Activated CD8-positive, alpha-beta memory T cell treated with anti-CD3 and anti-CD28 coated beads for 36 hours (primary cell): Measurements from ENCODE around the gene ZNF780A. TPM values are rescaled to one million over a fixed set of nuclear protein-coding genes. Genes with fewer than 3 reads are reported as not detected.
"Not testable (repeated sequence)": the region's sequence is repeated elsewhere in the genome, so short reads cannot be mapped to it uniquely, and the experiment has no call there.

Source experiments
- CTCF ChIA-PET: fragments of 350-600 bp; sonication (Branson Sonifier 250); formaldehyde crosslinking; loops from one replicate; lab custom pipeline; 2021; ENCODE audit warnings: antibody characterized with exemption; lab: Charles Lee
- POLR2A ChIA-PET: fragments of 350-600 bp; sonication (Branson Sonifier 250); formaldehyde crosslinking; loops from one replicate; lab custom pipeline; 2021; ENCODE audit warnings: antibody characterized with exemption; lab: Charles Lee
- total RNA-seq, 2 experiments: library from RNA; stranded (reverse); gene quantifications; one replicate each; pipeline ENCODE4 v1.2.3, GENCODE V29; 2021

ZNF780A gene
- total RNA-seq, result 10 to 100 TPM; 17.4 to 18.9 TPM

GRCh38 chr19:40090241-40091204 is at the start of gene ZNF780A:
ZNF780A (minus strand) TSS chr19:40090943; CDS start chr19:40084753, 6,190 bp downstream.
- CTCF ChIA-PET, result interaction anchor here (0.5 to 2.0 kb wide), 4 partner anchors 40 to 338 kb away, joined by 3 to 5 read pairs (median 3); partner anchors contain the start of gene PSMC4
- POLR2A ChIA-PET, result interaction anchor here (0.6 to 1.0 kb wide), 6 partner anchors 35 to 1901 kb away, joined by 3 to 9 read pairs (median 4); partner anchors contain the start of genes PSMC4 and ZNF780B

DNA sequence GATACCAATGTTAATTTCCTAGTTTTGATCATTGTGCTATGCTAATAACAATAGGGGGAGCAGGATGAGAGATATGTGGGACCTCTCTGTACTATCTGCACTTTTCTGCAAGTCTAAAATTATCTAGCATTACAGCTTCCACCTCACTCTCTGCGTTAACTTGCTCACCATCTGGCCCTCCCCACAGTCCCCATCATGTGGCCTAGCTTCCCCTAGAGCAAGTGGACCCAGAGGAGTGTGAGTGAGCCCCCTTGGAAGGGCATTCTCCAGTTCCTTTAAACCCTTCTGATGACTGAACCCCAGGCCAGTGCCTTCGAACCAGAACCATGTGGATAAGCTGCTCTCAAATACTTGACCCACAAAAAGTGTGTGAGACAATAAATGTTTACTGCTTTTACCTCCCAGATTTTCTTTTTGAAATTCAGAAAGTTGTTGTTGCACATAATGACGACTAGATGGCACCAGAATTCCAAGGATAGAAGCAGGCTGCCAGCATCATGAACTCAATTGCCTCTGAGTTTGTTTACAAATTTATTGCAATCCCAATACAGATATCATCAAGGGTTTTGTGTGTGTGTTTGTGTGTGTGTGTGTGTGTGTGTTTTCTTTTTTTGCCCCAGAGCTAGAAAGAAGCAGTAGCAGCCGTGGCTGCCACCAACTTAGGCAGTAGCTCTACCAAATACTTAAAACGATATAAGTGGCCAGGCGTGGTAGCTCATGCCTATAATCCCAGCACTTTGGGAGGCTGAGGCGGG is 49.0 kb upstream of the ZNF780A start:
- ChIA-PET POLR2A (interaction anchor here (0.7 kb wide), 1 partner anchor 144 kb away, joined by 3 read pairs; no protein-coding TSS in a partner anchor), CTCF (interaction anchor here (0.8 to 2.7 kb wide), 17 partner anchors 9 to 166 kb away, joined by 3 to 14 read pairs (median 3); partner anchors contain the start of gene CCNP)

- CTCF ChIA-PET, result no interaction called here
- POLR2A ChIA-PET, result no interaction called here
Observed at GRCh38 chr19:40136818-40137217, 46.1 kb upstream of the ZNF780A start.

DNA sequence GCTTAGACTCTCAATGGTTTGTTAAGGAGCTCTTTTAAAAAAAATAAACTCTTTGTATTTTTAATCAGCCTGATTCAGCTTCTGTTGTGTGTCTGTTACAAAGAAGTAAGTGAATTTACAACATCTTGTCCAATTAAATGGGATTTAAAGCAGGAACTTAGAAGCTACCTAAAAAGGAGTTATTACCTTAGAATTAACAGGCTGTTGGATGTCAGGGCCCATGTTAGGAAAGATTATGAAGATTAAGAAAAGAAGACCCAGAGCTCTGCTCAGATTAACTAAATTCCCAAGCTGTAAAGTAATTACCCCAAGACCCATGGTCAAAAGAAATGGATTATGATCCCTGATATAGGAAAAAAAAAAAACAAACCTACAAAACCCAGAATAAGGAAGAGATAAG is 44.1 kb upstream of the ZNF780A start:
- ChIA-PET POLR2A (interaction anchor here (0.5 kb wide), 1 partner anchor 76 kb away, joined by 3 read pairs; no protein-coding TSS in a partner anchor), CTCF (no interaction called here)

DNA sequence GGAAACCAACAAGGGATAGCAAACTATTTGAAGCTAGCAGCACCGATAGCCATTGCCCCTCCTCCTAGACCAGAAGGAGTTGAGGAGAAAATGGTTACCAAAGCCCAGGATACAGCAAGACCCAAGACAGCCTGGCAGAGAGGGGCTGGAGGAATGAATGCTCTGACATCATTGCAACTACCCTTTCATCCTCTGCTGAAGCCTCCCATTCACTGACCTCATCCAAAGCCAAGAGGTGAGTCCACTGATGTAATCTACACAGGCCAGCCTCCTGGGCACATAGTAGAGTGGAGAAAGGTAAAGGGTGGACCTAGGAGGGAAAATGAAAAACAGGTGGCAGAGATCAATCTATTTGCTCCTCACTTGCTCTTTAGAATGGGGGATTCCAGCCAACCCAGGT is 42.7 kb upstream of the ZNF780A start:
- ChIA-PET POLR2A (no interaction called here), CTCF (no interaction called here)

DNA sequence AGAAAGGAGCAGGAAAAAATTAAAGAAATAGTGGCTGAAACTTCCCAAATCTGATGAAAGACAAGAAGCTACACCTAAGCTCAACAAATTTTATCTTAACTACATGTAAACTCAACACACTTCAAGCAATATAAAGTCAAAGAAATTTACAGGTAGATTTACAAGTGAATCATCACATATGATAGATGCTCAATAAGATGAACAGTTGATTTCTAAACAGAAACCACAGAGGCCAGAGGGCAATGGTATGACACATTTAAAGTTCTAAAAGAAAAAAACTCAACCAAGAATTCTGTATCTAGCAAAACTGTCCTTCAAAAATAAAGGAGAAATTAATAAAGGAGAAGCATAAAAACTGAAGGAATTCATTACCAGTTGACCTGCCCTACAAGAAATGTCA is 39.3 kb upstream of the ZNF780A start:
- ChIA-PET CTCF (no interaction called here), POLR2A (no interaction called here)

DNA sequence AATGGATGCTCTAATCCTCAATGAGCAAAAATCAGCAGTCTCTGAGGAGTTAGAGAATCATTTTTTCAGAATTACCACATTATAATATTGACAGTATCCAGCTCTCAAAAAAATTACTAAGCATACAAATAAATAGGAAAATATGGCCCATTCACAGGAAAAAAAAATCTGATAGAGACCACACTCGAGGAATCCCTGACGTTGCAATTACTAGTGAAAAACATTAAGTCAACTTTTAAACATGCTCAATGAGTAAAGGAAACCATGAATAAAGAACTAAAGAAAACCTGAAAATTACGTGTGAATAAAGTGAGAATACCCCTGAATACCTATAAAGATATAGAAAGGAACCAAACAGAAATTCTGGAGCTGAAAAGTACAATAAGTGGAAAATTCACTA is 38.7 kb upstream of the ZNF780A start:
- ChIA-PET CTCF (interaction anchor here (0.5 kb wide), 1 partner anchor 1075 kb away, joined by 3 read pairs; no protein-coding TSS in a partner anchor), POLR2A (no interaction called here)

- POLR2A ChIA-PET, result no interaction called here
- CTCF ChIA-PET, result interaction anchor here (0.5 kb wide), 1 partner anchor 1075 kb away, joined by 3 read pairs; no protein-coding TSS in a partner anchor
Observed at GRCh38 chr19:40128991-40129390, 38.2 kb upstream of the ZNF780A start.

DNA sequence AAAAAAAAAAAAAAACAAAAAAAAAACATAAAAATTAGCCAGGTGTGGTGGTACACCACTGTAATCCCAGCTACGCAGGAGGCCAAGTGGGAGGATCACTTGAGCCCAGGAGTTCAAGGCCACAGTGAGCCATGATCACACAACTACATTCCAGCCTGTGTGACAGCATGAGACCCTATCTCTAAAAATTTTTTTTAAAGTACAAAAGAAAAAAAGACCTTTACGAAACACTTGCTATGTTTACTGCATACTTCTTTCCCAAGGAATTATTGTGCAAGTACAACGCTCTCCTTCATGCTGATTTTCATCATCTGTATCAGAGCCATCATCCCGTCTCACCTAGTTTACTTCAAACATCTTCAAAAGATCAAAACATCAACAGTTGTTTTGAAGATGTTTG is 28.6 kb upstream of the ZNF780A start:
- POLR2A ChIA-PET, result no interaction called here
- CTCF ChIA-PET, result interaction anchor here (0.6 kb wide), 1 partner anchor 421 kb away, joined by 3 read pairs; no protein-coding TSS in a partner anchor

DNA sequence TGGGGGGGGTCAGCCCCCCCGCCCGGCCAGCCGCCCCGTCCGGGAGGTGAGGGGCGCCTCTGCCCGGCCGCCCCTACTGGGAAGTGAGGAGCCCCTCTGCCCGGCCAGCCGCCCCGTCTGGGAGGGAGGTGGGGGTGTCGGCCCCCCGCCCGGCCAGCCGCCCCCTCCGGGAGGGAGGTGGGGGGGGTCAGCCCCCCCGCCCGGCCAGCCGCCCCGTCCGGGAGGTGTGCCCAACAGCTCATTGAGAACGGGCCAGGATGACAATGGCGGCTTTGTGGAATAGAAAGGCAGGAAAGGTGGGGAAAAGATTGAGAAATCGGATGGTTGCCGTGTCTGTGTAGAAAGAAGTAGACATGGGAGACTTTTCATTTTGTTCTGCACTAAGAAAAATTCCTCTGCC is 27.9 kb upstream of the ZNF780A start:
- POLR2A ChIA-PET, CTCF ChIA-PET: not testable (repeated sequence)

GRCh38 chr19:40116075-40116474 is 25.3 kb upstream of the ZNF780A start:
- CTCF ChIA-PET, result no interaction called here
- POLR2A ChIA-PET, result no interaction called here

DNA sequence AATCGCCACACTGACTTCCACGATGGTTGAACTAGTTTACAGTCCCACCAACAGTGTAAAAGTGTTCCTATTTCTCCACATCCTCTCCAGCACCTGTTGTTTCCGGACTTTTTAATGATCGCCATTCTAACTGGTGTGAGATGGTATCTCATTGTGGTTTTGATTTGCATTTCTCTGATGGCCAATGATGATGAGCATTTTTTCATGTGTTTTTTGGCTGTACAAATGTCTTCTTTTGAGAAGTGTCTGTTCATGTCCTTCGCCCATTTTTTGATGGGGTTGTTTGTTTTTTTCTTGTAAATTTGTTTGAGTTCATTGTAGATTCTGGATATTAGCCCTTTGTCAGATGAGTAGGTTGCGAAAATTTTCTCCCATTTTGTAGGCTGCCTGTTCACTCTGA is 23.4 kb upstream of the ZNF780A start:
- POLR2A ChIA-PET, CTCF ChIA-PET: not testable (repeated sequence)

GRCh38 chr19:40112271-40112670 is 21.5 kb upstream of the ZNF780A start:
- POLR2A ChIA-PET, CTCF ChIA-PET: not testable (repeated sequence)

GRCh38 chr19:40110570-40110969 is 19.8 kb upstream of the ZNF780A start:
- CTCF ChIA-PET, result interaction anchor here (0.7 kb wide), 1 partner anchor 684 kb away, joined by 3 read pairs; no protein-coding TSS in a partner anchor
- POLR2A ChIA-PET, result no interaction called here

GRCh38 chr19:40104754-40105153 is 14.0 kb upstream of the ZNF780A start:
- ChIA-PET POLR2A (no interaction called here), CTCF (no interaction called here)

DNA sequence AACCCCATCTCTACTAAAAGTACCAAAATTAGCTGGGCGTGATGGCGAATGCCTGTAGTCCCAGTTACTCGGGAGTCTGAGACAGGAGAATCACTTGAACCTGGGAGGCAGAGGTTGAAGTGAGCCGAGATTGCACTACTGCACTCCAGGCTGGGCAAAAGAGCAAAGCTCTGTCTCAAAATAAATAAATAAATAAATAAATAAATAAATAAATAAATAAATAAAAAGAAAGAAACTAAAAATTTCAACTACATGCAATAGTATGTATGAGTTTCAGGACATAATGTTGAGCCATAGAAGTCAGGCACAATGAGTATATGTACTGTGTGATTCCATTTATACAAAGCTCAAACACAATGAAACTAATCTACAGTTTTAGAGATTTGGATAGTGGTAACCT is 12.9 kb upstream of the ZNF780A start:
- ChIA-PET POLR2A (no interaction called here), CTCF (interaction anchor here (0.8 kb wide), 1 partner anchor 124 kb away, joined by 3 read pairs; no protein-coding TSS in a partner anchor)

GRCh38 chr19:40101813-40102212 is 11.1 kb upstream of the ZNF780A start:
- CTCF ChIA-PET, result no interaction called here
- POLR2A ChIA-PET, result no interaction called here

DNA sequence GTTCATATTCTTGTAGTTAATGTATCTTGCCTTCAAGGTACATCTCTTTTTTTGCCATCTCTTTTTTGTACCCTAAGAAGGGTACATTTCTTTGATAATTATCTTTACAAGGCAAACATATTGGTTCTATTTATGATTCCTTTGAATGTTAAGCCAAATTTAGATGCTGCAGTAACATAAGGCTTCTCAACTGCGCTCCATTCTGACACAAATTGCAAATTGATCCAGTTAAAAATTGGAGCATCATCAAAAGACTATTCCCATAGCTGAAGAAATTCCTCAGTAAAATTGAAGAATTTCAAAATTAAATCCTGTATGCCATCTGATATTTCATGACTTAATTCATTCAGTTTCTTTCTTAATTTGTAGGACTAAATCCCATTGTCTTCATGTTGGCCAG is 2.7 kb upstream of the ZNF780A start:
- POLR2A ChIA-PET, result no interaction called here
- CTCF ChIA-PET, result no interaction called here
